Tibial nerve (tissue), 4 donors: ENCODE results near the gene SH3TC1. TPM values are rescaled to one million over a fixed set of nuclear protein-coding genes. Genes with fewer than 3 reads are reported as not detected.
A peak's percentile ranks its signal among the peaks of the same experiment; 100 is the strongest.

ENCODE experiments used
- DNase-seq, 2 donors: peaks; one replicate each; pipeline ENCODE4 v3.0.0-alpha.2; 2019; ENCODE audit warnings: low spot score in 2 of 2
- H3K27ac ChIP-seq, 4 donors: fragments of 200-600 bp; sonication (generic) in 3 of 4; one replicate each; pipeline ENCODE4 v1.5.1; 2017 to 2019; ENCODE audit warnings: mild to moderate bottlenecking in 1 of 4
- H3K27me3 ChIP-seq, 2 donors: fragments of 200-600 bp; sonication (generic) in 1 of 2; one replicate each; pipeline versions ENCODE4 v1.5.1 to v1.6.0; 2017 to 2019
- H3K36me3 ChIP-seq, 3 donors: fragments of 200-600 bp; sonication (generic); one replicate each; pipeline ENCODE4 v1.5.1; 2018 to 2019
- H3K4me1 ChIP-seq, 4 donors: fragments of 200-600 bp; sonication (generic) in 3 of 4; one replicate each; pipeline ENCODE4 v1.5.1; 2017 to 2019
- H3K4me3 ChIP-seq, 4 donors: fragments of 200-600 bp; sonication (generic) in 3 of 4; one replicate each; pipeline ENCODE4 v1.5.1; 2017 to 2019; ENCODE audit warnings: mild to moderate bottlenecking in 1 of 4, moderate library complexity in 1 of 4
- H3K9me3 ChIP-seq, 4 donors: fragments of 200-600 bp; sonication (generic) in 3 of 4; one replicate each; pipeline ENCODE4 v1.5.1; 2017 to 2019
- EP300 ChIP-seq, 2 donors: sonication (generic); formaldehyde crosslinking; IDR thresholded peaks; one replicate each; pipeline ENCODE4 v1.6.1; 2017; ENCODE audit warnings: antibody characterized with exemption in 2 of 2, mild to moderate bottlenecking in 1 of 2
- POLR2A ChIP-seq, 2 donors: fragments of 450-650 bp; IDR thresholded peaks; one replicate each; pipeline ENCODE4 v1.6.1; 2017; ENCODE audit warnings: antibody characterized with exemption in 2 of 2, mild to moderate bottlenecking in 2 of 2, moderate library complexity in 2 of 2
- WGBS, 2 donors: methylation state at CpG; one replicate each; pipeline ENCODE4 v1.1.5; 2018; 5-methylcytosine and 5-hydroxymethylcytosine counted together
- total RNA-seq, 4 donors: library from RNA; depleted of rRNA; stranded (reverse); fragments of >200 nt; gene quantifications; one replicate each; pipeline ENCODE4 v1.1.0, GENCODE V29; 2016
- TF ChIP-seq, protein P1 (sequence below), 5 experiments: fragments of 200-600 bp in 3 of 5; fragments of 450-650 bp in 2 of 5; sonication (generic) in 3 of 5; IDR thresholded peaks; one replicate each; pipeline ENCODE4 v1.5.1; 2016 to 2019; ENCODE audit warnings: antibody characterized with exemption in 5 of 5, mild to moderate bottlenecking in 3 of 5, moderate library complexity in 2 of 5

The SH3TC1 gene
- total RNA-seq, 4 donors from 2014 or later = 31.6 to 176 (median 69.7) TPM

DNA sequence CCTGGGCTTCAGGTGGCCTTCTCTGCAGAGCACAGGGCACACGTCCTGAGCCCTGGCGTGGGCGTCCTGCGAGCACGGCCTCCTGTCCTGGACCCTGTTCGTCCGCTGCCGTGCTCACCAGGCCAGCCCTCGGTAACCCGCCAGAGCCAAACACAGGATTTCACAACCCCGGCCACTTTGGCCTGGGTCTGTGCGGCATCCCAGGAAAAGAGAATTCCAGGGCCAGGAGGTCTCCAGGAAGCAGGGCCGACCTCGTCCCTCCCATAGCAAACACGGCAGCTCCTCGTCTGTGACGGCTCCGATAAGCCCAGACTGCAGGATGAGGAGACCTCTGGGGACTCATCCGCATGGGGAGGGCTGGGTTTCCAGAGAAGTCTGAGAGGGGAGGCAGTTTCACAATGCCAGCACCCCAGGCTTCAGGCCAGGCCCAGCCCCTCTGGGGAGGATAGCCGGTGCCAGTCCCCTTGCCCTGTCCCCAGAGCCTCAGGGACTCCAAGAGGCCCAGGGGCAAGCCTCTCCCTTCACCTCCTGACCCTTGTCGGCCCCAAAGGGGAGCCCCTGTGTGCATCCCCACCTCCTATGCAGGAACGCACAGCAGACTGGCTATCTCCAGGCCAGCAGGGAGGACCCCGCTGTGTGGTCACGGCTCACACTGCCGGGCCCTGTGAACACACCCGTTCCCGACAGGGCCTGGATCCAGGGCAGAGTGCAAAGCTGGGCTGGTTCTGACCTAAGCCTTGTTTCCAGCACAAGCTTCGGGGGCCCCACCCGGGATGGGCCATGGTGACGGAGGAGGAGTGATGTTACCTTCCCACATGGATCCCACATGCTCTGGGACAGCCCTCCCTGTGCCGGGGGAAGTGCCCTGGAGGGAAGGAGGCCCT lies 48.2 kb downstream of the SH3TC1 start:
- Histone ChIP-seq H3K27ac (peak overlapping the region in 3 of 4 donors; percentile 34 to 76 (median 49)), H3K9me3 (no peaks in the 10 kb centered on the region), H3K27me3 (no peaks in the 10 kb centered on the region), H3K4me3 (no peak overlapping the region), H3K36me3 (no peaks in the 10 kb centered on the region), H3K4me1 (peaks cover 0 to 28% (median 5%) of the 10 kb centered on the region in 4 donors)
- TF ChIP-seq EP300 (IDR thresholded peaks at IDR 0.05) = peak in 1 of 2 donors; percentile 15
- TF ChIP-seq, protein P1, sequence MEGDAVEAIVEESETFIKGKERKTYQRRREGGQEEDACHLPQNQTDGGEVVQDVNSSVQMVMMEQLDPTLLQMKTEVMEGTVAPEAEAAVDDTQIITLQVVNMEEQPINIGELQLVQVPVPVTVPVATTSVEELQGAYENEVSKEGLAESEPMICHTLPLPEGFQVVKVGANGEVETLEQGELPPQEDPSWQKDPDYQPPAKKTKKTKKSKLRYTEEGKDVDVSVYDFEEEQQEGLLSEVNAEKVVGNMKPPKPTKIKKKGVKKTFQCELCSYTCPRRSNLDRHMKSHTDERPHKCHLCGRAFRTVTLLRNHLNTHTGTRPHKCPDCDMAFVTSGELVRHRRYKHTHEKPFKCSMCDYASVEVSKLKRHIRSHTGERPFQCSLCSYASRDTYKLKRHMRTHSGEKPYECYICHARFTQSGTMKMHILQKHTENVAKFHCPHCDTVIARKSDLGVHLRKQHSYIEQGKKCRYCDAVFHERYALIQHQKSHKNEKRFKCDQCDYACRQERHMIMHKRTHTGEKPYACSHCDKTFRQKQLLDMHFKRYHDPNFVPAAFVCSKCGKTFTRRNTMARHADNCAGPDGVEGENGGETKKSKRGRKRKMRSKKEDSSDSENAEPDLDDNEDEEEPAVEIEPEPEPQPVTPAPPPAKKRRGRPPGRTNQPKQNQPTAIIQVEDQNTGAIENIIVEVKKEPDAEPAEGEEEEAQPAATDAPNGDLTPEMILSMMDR (IDR thresholded peaks at IDR 0.05) = no peak
- DNase-seq = peak; percentile 36 to 74
- WGBS, 2 donors = 65 to 72% methylated on average over 30 of the region's 31 CpGs

DNA sequence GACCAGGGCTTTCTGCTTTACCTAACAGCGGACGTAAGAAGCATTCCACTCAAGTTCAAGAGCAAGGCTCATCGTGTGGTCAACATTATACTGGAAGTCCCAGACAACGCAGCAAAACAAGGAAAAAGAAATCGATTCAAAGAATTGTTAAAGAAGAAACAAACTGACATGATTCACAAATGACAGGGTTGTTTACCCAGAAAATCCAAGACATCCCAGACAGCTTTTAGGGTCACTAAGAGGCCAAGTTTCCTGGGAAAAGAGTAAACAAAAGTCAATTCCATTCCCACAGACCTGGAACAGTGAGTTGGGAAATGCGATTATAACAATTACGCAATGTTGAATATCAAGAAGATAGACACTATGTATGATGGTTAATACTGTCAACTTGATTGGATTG lies 49.0 kb downstream of the SH3TC1 start:
- no peaks in the 10 kb centered on the region for H3K9me3 ChIP-seq
- H3K4me3 ChIP-seq = no peak overlapping the region
- no peak for DNase-seq
- H3K36me3 ChIP-seq = no peaks in the 10 kb centered on the region
- no peak for TF ChIP-seq POLR2A (IDR thresholded peaks at IDR 0.05)
- TF ChIP-seq EP300 (IDR thresholded peaks at IDR 0.05) = peak in 1 of 2 donors; percentile 30
- TF ChIP-seq, protein P1 (IDR thresholded peaks at IDR 0.05) = no peak
- peaks cover 0 to 20% (median 3%) of the 10 kb centered on the region in 4 donors for H3K4me1 ChIP-seq
- 78 to 82% methylated on average over 7 of the region's 7 CpGs for WGBS, 2 donors
- H3K27ac ChIP-seq = peak overlapping the region in 3 of 4 donors; percentile 34 to 76 (median 49)
- H3K27me3 ChIP-seq = no peaks in the 10 kb centered on the region

DNA sequence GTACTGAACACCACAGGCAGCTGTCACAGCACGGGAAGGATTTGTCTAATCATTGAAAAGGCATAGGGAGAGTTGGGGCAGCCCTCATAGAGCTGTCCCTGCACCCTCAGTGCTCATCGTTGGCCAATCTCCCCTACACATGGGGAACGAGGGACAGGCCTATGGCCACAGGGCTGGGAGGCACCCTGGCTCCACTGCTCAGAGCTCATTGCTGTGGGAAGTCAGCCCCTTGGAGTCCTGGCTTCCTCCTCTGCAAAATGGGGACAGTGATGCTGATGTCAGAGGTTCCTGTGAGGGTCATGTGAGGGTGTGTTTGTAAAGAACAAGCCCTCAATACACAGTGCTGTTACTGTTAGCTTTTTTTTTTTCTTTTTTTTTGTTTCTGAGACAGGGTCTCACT lies 51.1 kb downstream of the SH3TC1 start:
- no peak overlapping the region for H3K4me3 ChIP-seq
- no peaks in the 10 kb centered on the region for H3K27me3 ChIP-seq
- TF ChIP-seq, protein P1 (IDR thresholded peaks at IDR 0.05) = no peak
- TF ChIP-seq EP300 (IDR thresholded peaks at IDR 0.05) = no peak
- TF ChIP-seq POLR2A (IDR thresholded peaks at IDR 0.05) = no peak
- peaks cover 0 to 19% (median 3%) of the 10 kb centered on the region in 4 donors for H3K4me1 ChIP-seq
- no peaks in the 10 kb centered on the region for H3K9me3 ChIP-seq
- no peak overlapping the region for H3K27ac ChIP-seq
- 34 to 57% methylated on average over 3 of the region's 3 CpGs for WGBS, 2 donors
- no peak for DNase-seq
- H3K36me3 ChIP-seq = no peaks in the 10 kb centered on the region

DNA sequence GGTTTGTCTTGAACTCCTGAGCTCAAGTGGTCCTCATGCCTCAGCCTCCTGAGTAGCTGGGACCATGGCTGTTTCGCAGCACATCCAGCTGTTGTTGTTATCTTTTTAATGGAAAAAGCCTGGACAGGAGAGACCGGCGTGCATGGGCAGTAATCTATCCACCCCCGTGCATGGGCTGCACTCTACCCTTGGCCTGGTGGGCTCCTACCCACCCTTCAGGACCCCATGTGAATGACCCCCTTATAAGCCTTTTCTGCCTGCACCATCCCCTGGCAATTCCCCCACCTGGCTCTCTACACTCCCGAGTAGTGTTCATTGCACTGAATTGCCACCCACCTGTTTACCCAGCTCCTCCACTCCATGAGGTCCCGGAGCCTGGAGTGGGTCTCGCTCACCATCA lies 51.5 kb downstream of the SH3TC1 start:
- Histone ChIP-seq H3K9me3 (no peaks in the 10 kb centered on the region), H3K27ac (no peak overlapping the region), H3K4me3 (no peak overlapping the region), H3K36me3 (no peaks in the 10 kb centered on the region), H3K4me1 (peaks cover 0 to 19% (median 3%) of the 10 kb centered on the region in 4 donors), H3K27me3 (no peaks in the 10 kb centered on the region)
- whole genome bisulfite sequencing, 2 donors = 85 to 91% methylated on average over 7 of the region's 7 CpGs
- DNase-seq = no peak
- TF ChIP-seq, protein P1 (IDR thresholded peaks at IDR 0.05) = no peak
- TF ChIP-seq POLR2A (IDR thresholded peaks at IDR 0.05) = no peak
- no peak for TF ChIP-seq EP300 (IDR thresholded peaks at IDR 0.05)
